AG04450 (cell line): ENCODE measurements around the gene FARP1. TPM values are rescaled to one million over a fixed set of nuclear protein-coding genes. Genes with fewer than 3 reads are reported as not detected.

ENCODE experiments used
- CTCF ChIA-PET: fragments of 300-600, 350-600 bp; formaldehyde crosslinking; extraction: SDS; loops from one replicate; lab custom pipeline; 2022; ENCODE audit warnings: antibody characterized with exemption, inconsistent platforms; lab: Charles Lee
- POLR2A ChIA-PET: fragments of 350-600 bp; formaldehyde crosslinking; extraction: SDS; loops from one replicate; lab custom pipeline; 2021; ENCODE audit warnings: antibody characterized with exemption, inconsistent platforms; lab: Yijun Ruan, JAX
- DNase-seq: peaks from one replicate; pipeline ENCODE4 v3.0.0-alpha.2; 2011; ENCODE audit warnings: low read depth, low spot score
- H3K27ac ChIP-seq: one replicate; pipeline ENCODE4 v1.5.1; 2012; ENCODE audit warnings: low read depth, low read length, control low read depth
- H3K27me3 ChIP-seq: one replicate; pipeline ENCODE4 v1.6.0; 2012; ENCODE audit warnings: low read length; ENCODE audit not compliant: control insufficient read depth, insufficient read depth
- H3K4me3 ChIP-seq: 2 replicates; pipeline ENCODE4 v1.5.1; 2011; ENCODE audit warnings: mild to moderate bottlenecking, low read depth, low read length, control low read depth
- H3K9me3 ChIP-seq: 2 replicates; pipeline ENCODE4 v1.5.1; 2012; ENCODE audit warnings: low read length; ENCODE audit not compliant: control insufficient read depth, insufficient read depth
- polyA plus RNA-seq: library from polyadenylated mRNA; depleted of rRNA; stranded (reverse); fragments of >200 nt; gene quantifications from 2 replicates; pipeline ENCODE4 v1.2.3, GENCODE V29; 2011
- TF ChIP-seq, protein P1 (sequence below): IDR thresholded peaks from 2 replicates; pipeline ENCODE4 v1.5.1; 2011; ENCODE audit warnings: low read depth, low read length, control low read depth, inconsistent platforms

Gene FARP1
- polyA plus RNA-seq, 1 experiment: 76.4 TPM

DNA sequence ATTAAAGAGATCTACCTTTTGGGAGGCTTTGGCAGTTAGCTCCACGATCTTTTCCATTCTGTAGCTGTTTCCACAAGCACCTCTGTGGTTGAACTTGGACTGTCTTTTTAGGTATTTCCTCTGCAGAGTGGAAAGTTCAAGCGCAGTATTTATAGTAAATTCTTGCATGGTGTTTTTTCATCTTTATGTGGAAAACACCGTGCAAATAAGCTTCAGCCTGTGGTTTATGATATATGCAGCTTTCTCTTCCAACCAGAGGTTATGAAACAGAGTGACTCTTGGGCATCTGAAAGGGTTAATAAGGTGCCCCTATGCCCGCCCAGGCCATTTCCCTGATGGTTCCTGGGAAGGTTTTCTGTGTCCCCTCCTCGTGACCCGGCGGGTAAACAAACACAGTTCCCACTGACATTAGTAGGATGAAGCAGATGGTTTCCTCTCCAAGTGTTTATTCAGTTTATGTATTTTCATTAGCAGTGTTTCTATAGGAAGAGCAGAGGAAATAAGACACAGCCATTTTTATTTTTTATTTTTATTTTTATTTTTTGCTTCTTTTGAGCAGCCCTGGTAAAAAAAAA is 73.9 kb downstream of the FARP1 start:
- TF ChIP-seq, protein P1, sequence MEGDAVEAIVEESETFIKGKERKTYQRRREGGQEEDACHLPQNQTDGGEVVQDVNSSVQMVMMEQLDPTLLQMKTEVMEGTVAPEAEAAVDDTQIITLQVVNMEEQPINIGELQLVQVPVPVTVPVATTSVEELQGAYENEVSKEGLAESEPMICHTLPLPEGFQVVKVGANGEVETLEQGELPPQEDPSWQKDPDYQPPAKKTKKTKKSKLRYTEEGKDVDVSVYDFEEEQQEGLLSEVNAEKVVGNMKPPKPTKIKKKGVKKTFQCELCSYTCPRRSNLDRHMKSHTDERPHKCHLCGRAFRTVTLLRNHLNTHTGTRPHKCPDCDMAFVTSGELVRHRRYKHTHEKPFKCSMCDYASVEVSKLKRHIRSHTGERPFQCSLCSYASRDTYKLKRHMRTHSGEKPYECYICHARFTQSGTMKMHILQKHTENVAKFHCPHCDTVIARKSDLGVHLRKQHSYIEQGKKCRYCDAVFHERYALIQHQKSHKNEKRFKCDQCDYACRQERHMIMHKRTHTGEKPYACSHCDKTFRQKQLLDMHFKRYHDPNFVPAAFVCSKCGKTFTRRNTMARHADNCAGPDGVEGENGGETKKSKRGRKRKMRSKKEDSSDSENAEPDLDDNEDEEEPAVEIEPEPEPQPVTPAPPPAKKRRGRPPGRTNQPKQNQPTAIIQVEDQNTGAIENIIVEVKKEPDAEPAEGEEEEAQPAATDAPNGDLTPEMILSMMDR: no peak
- no peak for DNase-seq
- CTCF ChIA-PET: no interaction called here
- POLR2A ChIA-PET: interaction anchor here (1.3 kb wide), 1 partner anchor 84 kb away, joined by 3 read pairs; no protein-coding TSS in a partner anchor
- Histone ChIP-seq H3K27me3 (no peaks in the 10 kb centered on the region), H3K9me3 (no peaks in the 10 kb centered on the region), H3K27ac (peak overlapping the region; percentile 77), H3K4me3 (no peak overlapping the region)

DNA sequence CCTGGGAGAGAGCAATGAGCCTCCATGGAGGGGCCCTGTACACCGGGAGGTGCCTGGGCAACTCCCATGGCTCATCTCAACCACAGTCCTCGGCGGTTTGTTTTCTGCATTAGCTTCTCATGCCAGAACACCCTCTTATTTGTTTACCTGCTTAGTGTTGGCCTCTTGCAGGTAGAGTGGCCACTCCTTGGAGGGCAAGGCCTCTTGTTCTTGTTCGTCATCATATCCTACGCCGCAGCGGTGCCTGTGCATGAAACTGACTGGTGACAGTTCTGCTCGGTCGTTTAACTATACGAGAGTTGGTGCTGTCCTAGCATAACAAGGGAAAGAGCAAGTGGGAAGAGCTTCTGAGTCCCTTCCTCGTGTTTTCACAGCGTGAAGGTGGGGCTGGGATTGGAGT is 74.7 kb downstream of the FARP1 start:
- POLR2A ChIA-PET: no interaction called here
- no peak overlapping the region for H3K27ac ChIP-seq

DNA sequence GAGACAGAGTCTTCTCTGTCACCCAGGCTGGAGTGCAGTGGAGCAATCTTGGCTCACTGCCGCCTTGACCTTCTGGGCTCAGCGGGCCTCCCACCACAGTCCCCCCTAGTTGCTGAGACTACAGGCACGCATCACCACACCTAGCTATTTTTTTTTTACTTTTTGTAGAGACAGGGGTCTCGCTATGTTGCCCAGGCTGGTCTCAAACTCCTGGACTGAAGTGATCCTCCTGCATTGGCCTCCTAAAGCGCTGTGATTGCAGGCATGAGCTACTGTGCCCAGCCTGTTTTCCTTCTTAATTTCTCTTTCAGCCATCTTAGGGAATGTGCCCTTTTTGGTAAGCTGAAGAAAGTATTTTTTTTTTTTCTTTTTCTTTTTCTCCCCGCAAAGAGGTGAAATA is 76.8 kb downstream of the FARP1 start:
- Histone ChIP-seq H3K27me3 (no peaks in the 10 kb centered on the region), H3K9me3 (no peaks in the 10 kb centered on the region), H3K27ac (no peak overlapping the region), H3K4me3 (no peak overlapping the region)
- CTCF ChIA-PET: no interaction called here
- TF ChIP-seq, protein P1: no peak
- POLR2A ChIA-PET: no interaction called here
- DNase-seq: no peak

More for the DNA sequence above, 74.7 kb downstream of the FARP1 start:
- CTCF ChIA-PET: no interaction called here
- no peak for DNase-seq
- H3K4me3 ChIP-seq: no peak overlapping the region
- TF ChIP-seq, protein P1: no peak
- H3K9me3 ChIP-seq: no peaks in the 10 kb centered on the region
- no peaks in the 10 kb centered on the region for H3K27me3 ChIP-seq

DNA sequence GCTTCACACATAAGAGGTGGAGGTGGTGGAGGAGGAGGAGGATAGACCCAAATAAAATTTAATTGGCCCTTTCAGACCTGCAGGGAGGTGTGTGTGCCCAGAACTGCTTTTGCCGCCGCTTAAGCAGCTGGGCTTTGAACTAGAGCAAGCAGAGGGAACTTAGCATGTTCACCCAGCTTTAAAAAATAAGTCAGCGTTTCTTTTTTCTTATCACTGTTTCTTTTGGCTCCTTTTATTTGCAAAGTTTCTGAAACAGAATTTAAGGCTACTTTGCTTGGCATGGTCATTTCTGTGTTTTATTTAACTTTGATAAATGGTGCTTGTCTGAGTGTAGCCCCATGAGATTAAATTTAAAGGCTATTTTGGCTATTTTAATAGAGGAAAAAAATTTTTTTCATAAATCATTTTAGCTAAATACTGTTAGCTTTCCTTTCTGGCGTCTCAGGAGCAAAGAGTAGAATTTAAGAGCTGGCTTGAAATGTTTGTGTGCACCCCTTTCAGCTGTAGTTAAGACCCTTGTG is 77.4 kb downstream of the FARP1 start:
- Histone ChIP-seq H3K27ac (no peak overlapping the region), H3K9me3 (no peaks in the 10 kb centered on the region), H3K4me3 (no peak overlapping the region), H3K27me3 (no peaks in the 10 kb centered on the region)
- no peak for DNase-seq
- CTCF ChIA-PET: interaction anchor here (1.0 kb wide), 1 partner anchor 55 kb away, joined by 3 read pairs; no protein-coding TSS in a partner anchor
- TF ChIP-seq, protein P1: no peak
- POLR2A ChIA-PET: no interaction called here

DNA sequence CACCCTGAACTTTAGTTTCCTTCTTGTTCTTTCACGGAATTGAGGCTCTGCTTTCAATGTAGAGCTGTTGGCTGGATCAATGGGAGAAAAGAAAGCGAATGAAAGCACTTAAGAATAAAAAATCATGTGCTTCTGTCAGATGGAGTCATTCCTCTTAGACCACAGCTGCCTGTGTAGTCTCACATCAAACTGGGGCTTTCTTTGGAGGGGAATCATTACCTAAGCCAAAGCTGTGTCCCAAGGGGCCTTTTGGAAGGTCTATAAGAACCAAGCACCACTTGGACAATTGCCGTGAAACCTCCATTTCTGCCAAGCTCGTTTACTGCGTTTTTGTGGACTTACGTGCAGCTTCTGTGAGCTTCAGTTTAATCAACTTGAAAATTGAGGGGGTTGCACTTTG is 78.3 kb downstream of the FARP1 start:
- ChIA-PET CTCF (no interaction called here), POLR2A (interaction anchor here (0.6 kb wide), 1 partner anchor 354 kb away, joined by 3 read pairs; no protein-coding TSS in a partner anchor)
- DNase-seq: no peak
- H3K9me3 ChIP-seq: no peaks in the 10 kb centered on the region
- H3K27ac ChIP-seq: no peak overlapping the region
- no peaks in the 10 kb centered on the region for H3K27me3 ChIP-seq
- H3K4me3 ChIP-seq: no peak overlapping the region
- TF ChIP-seq, protein P1: no peak
